ENCODE measurements around the gene IGSF9B.

- no peak for TF ChIP-seq POLR2AphosphoS5 (IDR thresholded peaks at IDR 0.05; ENCODE audit: low read depth, low read length)
- TF ChIP-seq EP300 (IDR thresholded peaks at IDR 0.05; ENCODE audit: low read depth in 2 of 2, low read length in 2 of 2) = no peak
- no peak for TF ChIP-seq EP300 (CRISPR knock-in tag; IDR thresholded peaks at IDR 0.05; ENCODE audit: borderline replicate concordance)
- TF ChIP-seq ZNF318 (CRISPR knock-in tag; IDR thresholded peaks at IDR 0.05) = no peak
- no peak for TF ChIP-seq CTCF (CRISPR knock-in tag; IDR thresholded peaks at IDR 0.05)
- TF ChIP-seq, protein P1, sequence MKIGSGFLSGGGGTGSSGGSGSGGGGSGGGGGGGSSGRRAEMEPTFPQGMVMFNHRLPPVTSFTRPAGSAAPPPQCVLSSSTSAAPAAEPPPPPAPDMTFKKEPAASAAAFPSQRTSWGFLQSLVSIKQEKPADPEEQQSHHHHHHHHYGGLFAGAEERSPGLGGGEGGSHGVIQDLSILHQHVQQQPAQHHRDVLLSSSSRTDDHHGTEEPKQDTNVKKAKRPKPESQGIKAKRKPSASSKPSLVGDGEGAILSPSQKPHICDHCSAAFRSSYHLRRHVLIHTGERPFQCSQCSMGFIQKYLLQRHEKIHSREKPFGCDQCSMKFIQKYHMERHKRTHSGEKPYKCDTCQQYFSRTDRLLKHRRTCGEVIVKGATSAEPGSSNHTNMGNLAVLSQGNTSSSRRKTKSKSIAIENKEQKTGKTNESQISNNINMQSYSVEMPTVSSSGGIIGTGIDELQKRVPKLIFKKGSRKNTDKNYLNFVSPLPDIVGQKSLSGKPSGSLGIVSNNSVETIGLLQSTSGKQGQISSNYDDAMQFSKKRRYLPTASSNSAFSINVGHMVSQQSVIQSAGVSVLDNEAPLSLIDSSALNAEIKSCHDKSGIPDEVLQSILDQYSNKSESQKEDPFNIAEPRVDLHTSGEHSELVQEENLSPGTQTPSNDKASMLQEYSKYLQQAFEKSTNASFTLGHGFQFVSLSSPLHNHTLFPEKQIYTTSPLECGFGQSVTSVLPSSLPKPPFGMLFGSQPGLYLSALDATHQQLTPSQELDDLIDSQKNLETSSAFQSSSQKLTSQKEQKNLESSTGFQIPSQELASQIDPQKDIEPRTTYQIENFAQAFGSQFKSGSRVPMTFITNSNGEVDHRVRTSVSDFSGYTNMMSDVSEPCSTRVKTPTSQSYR (CRISPR knock-in tag; IDR thresholded peaks at IDR 0.05; ENCODE audit: borderline replicate concordance) = no peak
- no peak for TF ChIP-seq MAX (IDR thresholded peaks at IDR 0.05)
- no peak for TF ChIP-seq TCF7L2 (IDR thresholded peaks at IDR 0.05; ENCODE audit: low read depth, low read length)
- TF ChIP-seq SIX4 (CRISPR knock-in tag; IDR thresholded peaks at IDR 0.05) = no peak
- TF ChIP-seq NFIC (IDR thresholded peaks at IDR 0.05; ENCODE audit: low read length) = no peak
Measured at GRCh38 chr11:133911171-133911570, 45.6 kb downstream of the IGSF9B start.
